Activated CD8-positive, alpha-beta memory T cell treated with anti-CD3 and anti-CD28 coated beads, Interleukin-2, amount 10 ng/mL, durations not matched to agents 7 days and 5 days (primary cell): ENCODE results near the gene LSP1. TPM values are rescaled to one million over a fixed set of nuclear protein-coding genes. Genes with fewer than 3 reads are reported as not detected.
A peak's percentile ranks its signal among the peaks of the same experiment; 100 is the strongest.

ENCODE experiments used
- ATAC-seq: fragments of 150-1000 bp; cut with Tn5 transposase; one replicate; pipeline ENCODE4 v1.10.0; 2021; ENCODE audit warnings: moderate library complexity
- CTCF ChIA-PET: fragments of 350-600 bp; sonication (Branson Sonifier 250); formaldehyde crosslinking; loops from one replicate; lab custom pipeline; 2021; ENCODE audit warnings: antibody characterized with exemption; lab: Charles Lee
- DNase-seq: peaks from one replicate; pipeline ENCODE4 v3.0.0-alpha.2; 2020
- H3K27ac Mint-ChIP-seq: one replicate; pipeline ENCODE4 v1.8.0; 2021; ENCODE audit warnings: mild to moderate bottlenecking, mixed read lengths
- H3K27me3 Mint-ChIP-seq: one replicate; pipeline ENCODE4 v1.8.0; 2021; ENCODE audit warnings: mixed read lengths
- H3K36me3 Mint-ChIP-seq: one replicate; pipeline ENCODE4 v1.8.0; 2021; ENCODE audit warnings: mild to moderate bottlenecking, mixed read lengths
- H3K4me1 Mint-ChIP-seq: one replicate; pipeline ENCODE4 v1.8.0; 2021; ENCODE audit warnings: mixed read lengths
- H3K4me3 Mint-ChIP-seq: one replicate; pipeline ENCODE4 v1.8.0; 2021; ENCODE audit warnings: mild to moderate bottlenecking, moderate library complexity, mixed read lengths
- H3K9me3 Mint-ChIP-seq: one replicate; pipeline ENCODE4 v1.8.0; 2022; ENCODE audit warnings: low read depth, mixed read lengths
- total RNA-seq, 2 experiments: library from RNA; stranded (reverse); gene quantifications; one replicate each; pipeline ENCODE4 v1.2.3, GENCODE V29; 2021

Gene LSP1
- total RNA-seq, 2 experiments from 2014 or later = 574 to 702 TPM

GRCh38 chr11:1827095-1827813 lies 25.6 kb upstream of the LSP1 start:
- Mint-ChIP-seq H3K27ac (no peak overlapping the region), H3K4me1 (peaks cover 2% of the 10 kb centered on the region), H3K27me3 (peaks cover 2% of the 10 kb centered on the region), H3K4me3 (no peak overlapping the region), H3K9me3 (no peaks in the 10 kb centered on the region), H3K36me3 (no peaks in the 10 kb centered on the region)
- CTCF ChIA-PET = interaction anchor here (1.0 to 2.2 kb wide), 3 partner anchors 133 to 175 kb away, joined by 3 to 19 read pairs (median 5); no protein-coding TSS in a partner anchor
- ATAC-seq (no peak), DNase-seq (peak; percentile 38)

DNA sequence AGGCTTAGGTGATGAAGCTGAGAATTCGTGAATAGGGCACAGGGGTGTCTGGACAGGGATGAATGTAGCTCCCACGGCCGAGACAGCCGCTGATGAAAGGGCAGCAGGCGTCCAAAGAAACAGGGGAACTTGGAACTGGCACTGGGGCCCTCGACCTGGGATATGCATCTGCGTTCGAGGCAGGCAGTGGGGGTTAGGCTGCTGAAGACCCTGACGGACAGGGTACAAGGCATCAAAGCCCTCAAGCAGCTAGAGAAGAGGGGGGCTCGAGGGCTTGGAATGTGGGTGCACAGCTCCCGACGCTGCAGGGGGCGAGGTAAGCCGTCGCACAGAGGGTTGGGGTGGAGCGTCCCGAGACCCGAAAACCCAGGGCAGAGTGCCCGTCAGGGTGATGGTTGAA lies 25.0 kb upstream of the LSP1 start:
- H3K36me3 Mint-ChIP-seq = no peaks in the 10 kb centered on the region
- no peaks in the 10 kb centered on the region for H3K9me3 Mint-ChIP-seq
- no peak overlapping the region for H3K4me3 Mint-ChIP-seq
- CTCF ChIA-PET = interaction anchor here (2.2 kb wide), 1 partner anchor 134 kb away, joined by 19 read pairs; no protein-coding TSS in a partner anchor
- ATAC-seq = no peak
- peaks cover 3% of the 10 kb centered on the region for H3K27me3 Mint-ChIP-seq
- DNase-seq = no peak
- H3K27ac Mint-ChIP-seq = no peak overlapping the region
- peaks cover 2% of the 10 kb centered on the region for H3K4me1 Mint-ChIP-seq

- Mint-ChIP-seq H3K4me1 (peaks cover 2% of the 10 kb centered on the region), H3K27ac (no peak overlapping the region), H3K9me3 (no peaks in the 10 kb centered on the region), H3K36me3 (no peaks in the 10 kb centered on the region), H3K4me3 (no peak overlapping the region), H3K27me3 (peaks cover 9% of the 10 kb centered on the region)
- CTCF ChIA-PET = interaction anchor here (0.8 to 2.7 kb wide), 3 partner anchors 122 to 176 kb away, joined by 3 to 19 read pairs (median 12); no protein-coding TSS in a partner anchor
- DNase-seq (peak; percentile 37), ATAC-seq (no peak)
Measured at GRCh38 chr11:1828542-1828941, 24.3 kb upstream of the LSP1 start.

DNA sequence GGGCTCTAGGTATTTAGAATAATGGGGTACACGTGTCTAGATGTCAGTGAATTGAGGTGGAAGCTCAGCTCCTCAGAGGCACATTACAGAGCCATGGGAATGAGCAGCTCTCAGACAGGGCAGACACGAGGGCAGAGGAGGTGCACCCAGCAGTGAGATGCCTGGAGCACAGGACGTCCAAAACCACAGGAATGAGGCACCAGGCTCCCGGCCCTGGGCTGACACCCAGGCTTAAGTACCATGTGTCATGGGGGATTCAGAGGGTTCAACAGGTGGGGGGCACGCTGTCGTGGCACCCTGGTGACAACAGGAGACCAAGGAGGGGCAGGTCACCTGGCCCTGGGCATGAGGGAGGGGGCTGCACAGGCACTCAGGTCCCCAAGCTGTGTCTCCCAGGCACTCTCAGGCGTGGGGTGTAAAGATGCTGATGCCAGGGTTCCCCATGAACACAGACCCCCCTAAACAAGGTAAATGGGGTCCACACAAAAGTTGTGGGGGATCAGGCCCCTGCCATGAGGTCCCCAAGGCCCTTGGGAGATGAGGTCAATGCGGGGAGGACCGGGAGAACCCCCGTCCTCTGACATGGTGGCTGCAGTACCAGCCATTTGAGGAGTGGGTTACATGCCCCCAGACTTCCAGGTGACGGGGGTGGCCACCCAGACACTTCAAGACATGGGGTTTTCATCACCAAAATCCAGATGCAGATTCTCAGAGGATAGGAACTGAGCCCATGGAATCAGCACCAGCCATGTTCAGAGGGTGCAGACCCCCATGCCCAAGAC lies 23.7 kb upstream of the LSP1 start:
- no peaks in the 10 kb centered on the region for H3K9me3 Mint-ChIP-seq
- H3K4me1 Mint-ChIP-seq = peaks cover 2% of the 10 kb centered on the region
- ATAC-seq (no peak), DNase-seq (peak; percentile 38)
- peaks cover 9% of the 10 kb centered on the region for H3K27me3 Mint-ChIP-seq
- H3K4me3 Mint-ChIP-seq = no peak overlapping the region
- H3K27ac Mint-ChIP-seq = no peak overlapping the region
- CTCF ChIA-PET = interaction anchor here (0.8 to 7.8 kb wide), 6 partner anchors 122 to 176 kb away, joined by 3 to 533 read pairs (median 16); partner anchors contain the start of gene KRTAP5-6
- H3K36me3 Mint-ChIP-seq = no peaks in the 10 kb centered on the region

DNA sequence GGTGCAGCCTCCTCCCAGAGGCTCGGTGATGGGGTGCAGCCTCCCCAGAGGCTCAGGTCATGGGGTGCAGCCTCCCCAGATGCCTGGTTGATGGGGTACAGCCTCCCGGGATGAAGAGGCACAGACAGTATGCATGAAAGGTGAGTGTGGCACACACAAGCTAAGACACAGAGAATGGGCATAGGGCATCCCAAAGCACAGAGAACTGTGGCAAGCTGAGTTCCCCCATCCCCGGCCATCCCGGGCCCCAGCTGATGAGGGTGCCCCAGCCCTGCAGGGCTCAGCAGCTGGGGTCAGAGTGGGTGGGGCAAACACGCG lies 22.9 kb upstream of the LSP1 start:
- CTCF ChIA-PET = interaction anchor here (0.7 to 7.8 kb wide), 7 partner anchors 123 to 322 kb away, joined by 3 to 533 read pairs (median 12); partner anchors contain the start of gene KRTAP5-6
- no peaks in the 10 kb centered on the region for H3K36me3 Mint-ChIP-seq
- H3K4me1 Mint-ChIP-seq = peaks cover 2% of the 10 kb centered on the region

GRCh38 chr11:1830322-1831223 lies 22.3 kb upstream of the LSP1 start:
- Mint-ChIP-seq H3K27me3 (peaks cover 9% of the 10 kb centered on the region), H3K4me1 (peaks cover 2% of the 10 kb centered on the region), H3K4me3 (no peak overlapping the region), H3K36me3 (no peaks in the 10 kb centered on the region), H3K27ac (no peak overlapping the region), H3K9me3 (no peaks in the 10 kb centered on the region)
- DNase-seq = no peak
- no peak for ATAC-seq
- CTCF ChIA-PET = interaction anchor here (0.7 to 7.8 kb wide), 11 partner anchors 97 to 321 kb away, joined by 3 to 533 read pairs (median 16); partner anchors contain the start of gene KRTAP5-6

More for the DNA sequence above, 22.9 kb upstream of the LSP1 start:
- Mint-ChIP-seq H3K4me3 (no peak overlapping the region), H3K27me3 (peaks cover 9% of the 10 kb centered on the region), H3K9me3 (no peaks in the 10 kb centered on the region), H3K27ac (no peak overlapping the region)
- ATAC-seq (no peak), DNase-seq (no peak)

GRCh38 chr11:1831338-1832210 lies 21.3 kb upstream of the LSP1 start:
- no peak overlapping the region for H3K27ac Mint-ChIP-seq

DNA sequence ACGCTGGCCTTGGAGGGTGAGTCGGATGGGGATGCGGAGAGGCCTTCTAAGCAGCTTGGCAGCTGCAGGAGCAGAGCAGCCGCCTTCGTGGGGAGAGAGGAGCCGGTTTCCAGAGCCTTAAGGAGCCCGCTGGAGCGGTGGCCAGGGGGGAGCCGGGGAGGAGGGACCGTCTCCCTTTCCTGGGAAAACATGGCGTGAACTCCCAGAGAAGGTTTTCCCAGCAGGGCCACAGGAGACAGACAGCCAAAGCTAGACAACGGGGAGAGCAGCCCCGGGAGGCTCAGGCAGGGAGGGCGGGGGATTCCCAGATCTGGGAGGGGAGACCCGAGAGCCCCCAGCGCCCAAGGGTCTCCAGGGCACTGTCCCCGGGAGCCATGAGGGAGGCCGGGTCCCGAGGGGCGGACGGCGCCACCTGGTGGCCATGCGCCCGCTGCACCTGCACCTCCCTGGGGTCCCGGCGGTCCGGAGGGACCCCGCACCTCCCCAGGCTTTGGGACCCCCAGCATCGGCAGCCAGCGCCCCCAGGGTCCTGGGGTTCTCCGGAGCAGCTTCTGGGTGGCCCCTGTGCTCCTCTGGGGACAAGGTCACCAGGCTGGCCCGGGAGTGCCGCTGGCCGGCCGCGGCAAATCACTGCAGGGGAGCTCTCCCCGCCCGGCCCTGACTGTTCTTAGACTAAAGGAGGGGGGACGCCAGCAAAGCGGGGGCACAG lies 20.5 kb upstream of the LSP1 start:
- H3K4me1 Mint-ChIP-seq = peaks cover 2% of the 10 kb centered on the region
- H3K9me3 Mint-ChIP-seq = no peaks in the 10 kb centered on the region
- DNase-seq = peak; percentile 71
- H3K4me3 Mint-ChIP-seq = no peak overlapping the region
- no peaks in the 10 kb centered on the region for H3K36me3 Mint-ChIP-seq
- peaks cover 9% of the 10 kb centered on the region for H3K27me3 Mint-ChIP-seq
- no peak overlapping the region for H3K27ac Mint-ChIP-seq
- CTCF ChIA-PET = interaction anchor here (0.6 to 7.8 kb wide), 72 partner anchors 10 to 330 kb away, joined by 3 to 533 read pairs (median 5); partner anchors contain the start of genes IFITM10, KRTAP5-6, LSP1 and TNNT3
- peak; percentile 83 for ATAC-seq

More at GRCh38 chr11:1831338-1832210, 21.3 kb upstream of the LSP1 start:
- H3K27me3 Mint-ChIP-seq = peaks cover 9% of the 10 kb centered on the region
- H3K4me3 Mint-ChIP-seq = no peak overlapping the region
- DNase-seq (no peak), ATAC-seq (no peak)
- no peaks in the 10 kb centered on the region for H3K9me3 Mint-ChIP-seq
- no peaks in the 10 kb centered on the region for H3K36me3 Mint-ChIP-seq
- peaks cover 2% of the 10 kb centered on the region for H3K4me1 Mint-ChIP-seq
- CTCF ChIA-PET = interaction anchor here (0.6 to 7.8 kb wide), 34 partner anchors 9 to 320 kb away, joined by 3 to 533 read pairs (median 9); partner anchors contain the start of genes IFITM10, KRTAP5-6, LSP1 and TNNT3

DNA sequence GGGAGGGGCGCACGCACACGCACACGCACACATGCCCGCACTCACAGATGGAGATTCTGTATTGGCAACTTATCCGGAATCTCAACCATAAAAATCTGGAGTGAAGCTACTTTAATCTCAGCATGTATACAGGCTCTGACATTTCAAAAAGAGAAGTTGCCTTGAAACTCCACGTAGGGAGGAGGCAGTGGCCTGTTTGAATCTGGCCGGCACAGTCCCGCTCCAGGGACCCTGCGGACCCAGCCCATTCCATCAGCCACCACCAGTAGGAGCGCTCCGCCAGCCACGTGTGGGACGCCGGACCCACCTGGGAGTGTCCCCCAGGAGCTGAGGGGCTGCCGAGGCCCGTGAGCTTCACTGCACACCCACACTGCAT lies 20.0 kb upstream of the LSP1 start:
- H3K9me3 Mint-ChIP-seq = no peaks in the 10 kb centered on the region
- no peak overlapping the region for H3K27ac Mint-ChIP-seq
- H3K36me3 Mint-ChIP-seq = no peaks in the 10 kb centered on the region
- H3K4me3 Mint-ChIP-seq = no peak overlapping the region
- peaks cover 2% of the 10 kb centered on the region for H3K4me1 Mint-ChIP-seq
- no peak for DNase-seq
- H3K27me3 Mint-ChIP-seq = peaks cover 9% of the 10 kb centered on the region
- CTCF ChIA-PET = interaction anchor here (0.6 to 7.8 kb wide), 71 partner anchors 10 to 330 kb away, joined by 3 to 533 read pairs (median 5); partner anchors contain the start of genes IFITM10, KRTAP5-6, LSP1 and TNNT3
- ATAC-seq = no peak

DNA sequence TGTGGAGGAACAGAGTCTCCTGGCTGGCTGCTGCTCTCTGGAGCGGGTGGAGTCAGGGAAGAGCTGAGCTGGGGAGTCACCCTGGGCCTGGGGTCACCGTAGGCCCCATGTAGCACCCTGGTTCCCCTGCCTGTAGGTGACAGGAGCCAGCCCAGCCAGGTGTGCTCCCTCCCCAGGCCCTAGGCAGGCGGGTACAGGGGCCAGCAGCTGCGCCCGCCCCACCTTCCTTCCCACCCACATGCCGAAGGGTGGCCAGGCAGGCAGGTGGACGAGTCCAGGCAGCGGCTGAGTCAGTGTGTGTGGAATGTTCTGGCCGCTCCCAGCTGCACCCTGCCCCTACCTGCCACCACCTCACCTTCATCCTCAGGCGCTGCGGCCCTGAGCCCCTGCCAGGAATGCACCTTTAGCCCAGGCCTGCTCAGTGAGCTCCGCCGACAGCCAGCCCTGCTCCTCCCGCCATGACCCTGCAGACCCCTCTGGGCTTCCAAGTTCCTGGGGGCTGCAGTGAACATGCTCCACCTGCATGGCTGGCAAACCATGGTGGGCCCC lies 18.7 kb upstream of the LSP1 start:
- Mint-ChIP-seq H3K36me3 (no peaks in the 10 kb centered on the region), H3K9me3 (no peaks in the 10 kb centered on the region), H3K4me3 (no peak overlapping the region), H3K27ac (no peak overlapping the region), H3K4me1 (peaks cover 2% of the 10 kb centered on the region), H3K27me3 (peaks cover 8% of the 10 kb centered on the region)
- CTCF ChIA-PET = interaction anchor here (0.9 to 7.8 kb wide), 18 partner anchors 13 to 329 kb away, joined by 3 to 533 read pairs (median 12); partner anchors contain the start of gene KRTAP5-6
- DNase-seq (no peak), ATAC-seq (no peak)
